Rectal smooth muscle tissue (tissue), 1 donor: ENCODE data around the gene CDH13.

ENCODE experiments used
- H3K27ac ChIP-seq: one replicate; pipeline ENCODE4 v1.7.0; 2013; ENCODE audit warnings: low read depth, low read length, inconsistent platforms
- H3K27me3 ChIP-seq: one replicate; pipeline ENCODE4 v1.7.0; 2013; ENCODE audit warnings: low read length; ENCODE audit not compliant: control insufficient read depth, insufficient read depth
- H3K36me3 ChIP-seq: one replicate; pipeline ENCODE4 v1.7.0; 2013; ENCODE audit warnings: low read length; ENCODE audit not compliant: control insufficient read depth, insufficient read depth
- H3K4me1 ChIP-seq: one replicate; pipeline ENCODE4 v1.7.0; 2013; ENCODE audit warnings: low read length; ENCODE audit not compliant: control insufficient read depth, insufficient read depth
- H3K4me3 ChIP-seq: one replicate; pipeline ENCODE4 v1.7.0; 2013; ENCODE audit warnings: low read length
- H3K9ac ChIP-seq: one replicate; pipeline ENCODE4 v1.7.0; 2013; ENCODE audit warnings: low read length

The CDH13 gene

GRCh38 chr16:82882982-82883835 is 256.4 kb downstream of the CDH13 start:
- Histone ChIP-seq H3K4me1 (peaks cover 7% of the 10 kb centered on the region), H3K36me3 (no peaks in the 10 kb centered on the region), H3K27ac (no peak overlapping the region), H3K4me3 (no peak overlapping the region), H3K27me3 (no peaks in the 10 kb centered on the region), H3K9ac (no peak overlapping the region)

DNA sequence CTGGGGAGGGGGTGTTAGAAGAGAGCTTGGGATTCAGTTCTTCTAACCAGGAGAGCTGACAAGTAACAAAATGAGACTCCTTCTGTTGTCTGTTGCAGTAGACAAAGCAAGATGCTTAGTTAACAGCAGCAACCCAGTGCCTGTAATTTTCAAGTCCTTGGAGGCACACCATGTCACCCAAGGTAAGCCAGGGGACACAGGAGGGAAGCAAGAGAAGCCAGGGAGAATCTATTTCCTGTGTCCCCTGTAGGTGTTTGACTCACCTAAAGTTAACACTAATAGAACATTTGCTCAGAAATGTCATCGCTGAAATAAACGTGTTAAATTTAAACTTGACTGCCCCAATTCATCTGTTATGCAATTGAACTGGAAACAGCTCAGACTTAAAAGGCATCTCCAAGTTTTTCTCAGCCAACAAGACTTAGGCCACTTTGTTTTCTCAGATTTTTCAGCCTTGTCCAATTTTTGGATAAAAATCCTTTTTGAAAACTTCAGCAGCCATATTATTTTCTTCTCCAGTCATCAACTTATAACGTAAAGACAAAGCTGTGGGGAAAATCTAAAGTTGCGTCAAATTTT is 257.6 kb downstream of the CDH13 start:
- Histone ChIP-seq H3K27ac (no peak overlapping the region), H3K4me3 (no peak overlapping the region), H3K4me1 (peaks cover 3% of the 10 kb centered on the region), H3K27me3 (no peaks in the 10 kb centered on the region), H3K36me3 (no peaks in the 10 kb centered on the region), H3K9ac (no peak overlapping the region)

- no peaks in the 10 kb centered on the region for H3K27me3 ChIP-seq
- no peaks in the 10 kb centered on the region for H3K36me3 ChIP-seq
- H3K27ac ChIP-seq = no peak overlapping the region
- H3K4me1 ChIP-seq = peaks cover 3% of the 10 kb centered on the region
- no peak overlapping the region for H3K9ac ChIP-seq
- no peak overlapping the region for H3K4me3 ChIP-seq
These were observed 259.4 kb downstream of the CDH13 start for GRCh38 chr16:82886146-82886545.

DNA sequence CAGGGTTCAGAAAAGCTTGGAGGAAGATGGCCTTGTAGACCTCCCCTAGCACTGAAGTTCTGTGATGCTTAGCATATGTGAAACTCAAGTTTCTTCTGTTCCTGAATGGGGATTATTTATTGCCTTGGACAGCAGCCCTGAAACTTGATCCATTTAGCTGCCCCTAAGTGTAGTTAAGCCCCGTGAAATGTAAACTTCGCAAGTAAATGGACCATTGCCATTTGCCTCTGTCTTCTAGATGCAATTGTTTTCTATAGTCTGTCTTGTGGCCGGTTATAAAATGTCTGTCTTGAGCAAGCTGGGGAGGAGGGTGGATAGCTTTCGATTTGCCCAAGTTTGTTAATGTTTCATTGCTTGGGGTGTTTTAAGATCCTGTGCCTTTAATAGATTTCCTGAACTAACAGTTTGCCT is 261.8 kb downstream of the CDH13 start:
- Histone ChIP-seq H3K9ac (no peak overlapping the region), H3K4me1 (peaks cover 3% of the 10 kb centered on the region), H3K27ac (no peak overlapping the region), H3K4me3 (no peak overlapping the region), H3K27me3 (no peaks in the 10 kb centered on the region), H3K36me3 (no peaks in the 10 kb centered on the region)

- Histone ChIP-seq H3K4me1 (peaks cover 3% of the 10 kb centered on the region), H3K9ac (no peak overlapping the region), H3K4me3 (no peak overlapping the region), H3K27me3 (no peaks in the 10 kb centered on the region), H3K36me3 (no peaks in the 10 kb centered on the region), H3K27ac (no peak overlapping the region)
These were observed 264.7 kb downstream of the CDH13 start for GRCh38 chr16:82891424-82891823.

DNA sequence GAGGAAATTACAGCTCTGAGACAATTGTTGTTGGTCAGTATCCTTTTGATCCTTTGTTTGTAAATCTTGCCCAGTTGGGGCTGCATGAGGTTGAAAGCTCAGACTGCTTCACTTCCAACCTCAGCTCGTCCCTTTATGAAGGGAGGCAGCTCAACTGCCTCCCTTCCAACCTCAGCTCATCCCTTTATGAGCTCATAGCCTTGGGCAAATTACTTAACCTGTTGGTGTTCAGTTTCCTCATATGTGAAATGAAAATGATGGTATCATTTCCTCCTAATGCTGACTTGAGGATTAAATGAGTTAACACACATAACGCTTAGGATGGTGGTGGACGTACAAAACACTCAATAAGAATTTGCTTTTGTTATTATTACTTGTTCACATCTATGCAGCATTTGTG is 265.1 kb downstream of the CDH13 start:
- H3K27ac ChIP-seq = no peak overlapping the region
- no peak overlapping the region for H3K4me3 ChIP-seq
- H3K9ac ChIP-seq = no peak overlapping the region
- H3K4me1 ChIP-seq = peaks cover 3% of the 10 kb centered on the region
- H3K36me3 ChIP-seq = no peaks in the 10 kb centered on the region
- H3K27me3 ChIP-seq = no peaks in the 10 kb centered on the region

DNA sequence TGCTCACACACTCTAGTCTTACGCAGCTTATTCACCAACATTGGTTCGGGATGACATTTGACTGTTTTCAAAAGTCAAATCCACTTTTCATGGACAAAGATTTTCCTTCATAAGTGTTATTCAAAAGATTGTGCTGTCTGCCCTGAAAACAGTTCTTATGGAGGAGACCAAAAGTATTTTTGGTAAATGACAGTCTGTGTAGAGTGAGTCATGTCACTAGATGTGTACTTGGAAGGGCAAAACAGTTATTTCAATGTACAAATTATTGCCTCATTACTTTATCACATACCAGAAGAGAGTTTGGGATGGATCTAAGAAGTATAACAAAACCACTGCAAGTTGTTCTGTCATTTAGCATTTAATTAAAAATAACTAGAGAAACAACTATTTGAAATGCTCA is 265.6 kb downstream of the CDH13 start:
- Histone ChIP-seq H3K4me1 (peaks cover 3% of the 10 kb centered on the region), H3K9ac (no peak overlapping the region), H3K4me3 (no peak overlapping the region), H3K27ac (no peak overlapping the region), H3K36me3 (no peaks in the 10 kb centered on the region), H3K27me3 (no peaks in the 10 kb centered on the region)

- H3K36me3 ChIP-seq = no peaks in the 10 kb centered on the region
- H3K27me3 ChIP-seq = no peaks in the 10 kb centered on the region
- H3K4me1 ChIP-seq = no peaks in the 10 kb centered on the region
- H3K4me3 ChIP-seq = no peak overlapping the region
- H3K27ac ChIP-seq = no peak overlapping the region
- H3K9ac ChIP-seq = no peak overlapping the region
These were observed 269.1 kb downstream of the CDH13 start for GRCh38 chr16:82895843-82896242.

DNA sequence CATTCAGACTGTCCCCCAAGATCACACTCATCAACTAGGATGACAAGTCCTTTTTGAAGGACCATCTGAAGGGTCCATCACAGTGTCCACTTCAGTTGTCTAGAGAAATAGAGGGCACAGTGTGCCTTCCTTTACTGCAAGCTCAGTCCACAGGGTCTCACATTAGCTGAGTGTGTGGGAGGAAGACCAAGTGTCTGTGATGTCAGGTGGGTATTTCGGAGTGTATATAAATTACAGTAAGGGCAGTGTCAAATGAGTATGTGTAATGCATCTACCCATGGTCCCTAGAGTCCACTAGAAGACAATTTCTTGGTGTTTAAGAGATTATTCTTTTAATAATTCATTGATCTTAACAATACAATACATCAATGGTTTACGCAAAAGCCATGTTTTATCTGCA is 272.2 kb downstream of the CDH13 start:
- no peaks in the 10 kb centered on the region for H3K36me3 ChIP-seq
- no peaks in the 10 kb centered on the region for H3K4me1 ChIP-seq
- H3K4me3 ChIP-seq = no peak overlapping the region
- H3K27ac ChIP-seq = no peak overlapping the region
- H3K9ac ChIP-seq = no peak overlapping the region
- no peaks in the 10 kb centered on the region for H3K27me3 ChIP-seq

GRCh38 chr16:82899731-82900450 is 273.1 kb downstream of the CDH13 start:
- H3K27ac ChIP-seq = no peak overlapping the region
- H3K4me1 ChIP-seq = no peaks in the 10 kb centered on the region
- H3K9ac ChIP-seq = no peak overlapping the region
- H3K4me3 ChIP-seq = no peak overlapping the region
- no peaks in the 10 kb centered on the region for H3K36me3 ChIP-seq
- H3K27me3 ChIP-seq = no peaks in the 10 kb centered on the region

- H3K4me1 ChIP-seq = no peaks in the 10 kb centered on the region
- no peak overlapping the region for H3K4me3 ChIP-seq
- H3K27ac ChIP-seq = no peak overlapping the region
- H3K9ac ChIP-seq = no peak overlapping the region
- no peaks in the 10 kb centered on the region for H3K27me3 ChIP-seq
- no peaks in the 10 kb centered on the region for H3K36me3 ChIP-seq
These were observed 273.8 kb downstream of the CDH13 start for GRCh38 chr16:82900559-82900958.

GRCh38 chr16:82911925-82912324 is 285.2 kb downstream of the CDH13 start:
- Histone ChIP-seq H3K4me1 (no peaks in the 10 kb centered on the region), H3K36me3 (no peaks in the 10 kb centered on the region), H3K27me3 (no peaks in the 10 kb centered on the region), H3K4me3 (no peak overlapping the region), H3K9ac (no peak overlapping the region), H3K27ac (no peak overlapping the region)
